HepG2 (cell line): ENCODE results near the gene ZNF559.

ENCODE experiments used
- CTCF ChIP-seq: sonication (generic); formaldehyde crosslinking; IDR thresholded peaks from 2 replicates; pipeline ENCODE4 v1.5.0; 2020; ENCODE audit warnings: mild to moderate bottlenecking, missing genetic modification reagents, moderate library complexity
- FOXM1 ChIP-seq: sonication (generic); formaldehyde crosslinking; IDR thresholded peaks from 2 replicates; pipeline ENCODE4 v1.5.0; 2020; ENCODE audit warnings: missing genetic modification reagents
- GABPA ChIP-seq, 2 experiments: IDR thresholded peaks; 2 replicates each; pipeline ENCODE4 v1.6.1; 2011 to 2016; ENCODE audit warnings: low read depth in 2 of 2, low read length in 1 of 2, missing biosample characterization in 1 of 2, missing genetic modification characterization in 1 of 2
- GTF2F1 ChIP-seq: fragments of 150-350 bp; IDR thresholded peaks from 2 replicates; pipeline ENCODE4 v1.6.1; 2014; ENCODE audit warnings: low read length
- SP1 ChIP-seq, 2 experiments: fragments of 450-650 bp in 1 of 2; sonication (generic) in 1 of 2; formaldehyde crosslinking in 1 of 2; IDR thresholded peaks; 2 replicates each; pipeline versions ENCODE4 v1.4.0 to v1.6.1; 2016 to 2020; ENCODE audit warnings: missing genetic modification reagents in 1 of 2
- ZFP37 ChIP-seq: sonication (generic); formaldehyde crosslinking; IDR thresholded peaks from 2 replicates; pipeline ENCODE4 v1.4.0; 2020; ENCODE audit warnings: missing genetic modification reagents, borderline replicate concordance
- ZNF781 ChIP-seq: sonication (generic); formaldehyde crosslinking; IDR thresholded peaks from 2 replicates; pipeline ENCODE4 v1.5.1; 2020; ENCODE audit warnings: borderline replicate concordance, mild to moderate bottlenecking, missing genetic modification reagents; ENCODE audit errors: not compliant biosample characterization
- TF ChIP-seq, protein P1 (sequence below): sonication (generic); formaldehyde crosslinking; IDR thresholded peaks from 2 replicates; pipeline ENCODE4 v1.9.0; 2022; ENCODE audit warnings: low read depth, missing genetic modification reagents

DNA sequence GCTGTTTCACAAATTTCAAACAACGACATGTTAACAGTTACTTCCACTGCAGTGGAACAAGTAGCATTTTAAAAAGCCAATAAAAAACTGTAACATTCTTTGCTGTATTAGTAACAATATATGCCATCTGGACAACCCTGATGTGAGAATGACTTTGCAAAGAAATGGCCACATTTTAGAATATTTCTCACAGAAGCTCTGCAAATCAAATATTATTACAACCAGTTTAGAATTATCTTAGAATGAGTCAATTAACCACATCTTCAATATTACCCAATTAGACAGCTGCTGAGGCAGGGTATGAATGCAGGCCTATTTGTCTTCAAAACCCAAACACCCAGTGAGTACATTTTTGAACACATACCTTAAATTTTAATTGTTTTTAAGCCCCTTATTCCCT is 17.5 kb upstream of the ZNF559 start:
- TF ChIP-seq CTCF (no peak), FOXM1 (no peak), ZNF781 (no peak), GABPA (IDR thresholded peaks at IDR 0.05; ENCODE audit: low read depth, low read length) (no peak), GABPA (CRISPR knock-in tag; IDR thresholded peaks at IDR 0.05; ENCODE audit: low read depth) (no peak), SP1 (IDR thresholded peaks at IDR 0.05) (no peak), SP1 (CRISPR knock-in tag; IDR thresholded peaks at IDR 0.05) (no peak), GTF2F1 (no peak), ZFP37 (no peak)
- TF ChIP-seq, protein P1, sequence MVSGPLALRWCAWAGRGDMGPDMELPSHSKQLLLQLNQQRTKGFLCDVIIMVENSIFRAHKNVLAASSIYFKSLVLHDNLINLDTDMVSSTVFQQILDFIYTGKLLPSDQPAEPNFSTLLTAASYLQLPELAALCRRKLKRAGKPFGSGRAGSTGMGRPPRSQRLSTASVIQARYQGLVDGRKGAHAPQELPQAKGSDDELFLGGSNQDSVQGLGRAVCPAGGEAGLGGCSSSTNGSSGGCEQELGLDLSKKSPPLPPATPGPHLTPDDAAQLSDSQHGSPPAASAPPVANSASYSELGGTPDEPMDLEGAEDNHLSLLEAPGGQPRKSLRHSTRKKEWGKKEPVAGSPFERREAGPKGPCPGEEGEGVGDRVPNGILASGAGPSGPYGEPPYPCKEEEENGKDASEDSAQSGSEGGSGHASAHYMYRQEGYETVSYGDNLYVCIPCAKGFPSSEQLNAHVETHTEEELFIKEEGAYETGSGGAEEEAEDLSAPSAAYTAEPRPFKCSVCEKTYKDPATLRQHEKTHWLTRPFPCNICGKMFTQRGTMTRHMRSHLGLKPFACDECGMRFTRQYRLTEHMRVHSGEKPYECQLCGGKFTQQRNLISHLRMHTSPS (CRISPR knock-in tag) = no peak
